HG03039 (cell line): ENCODE data around the gene CPXM2.

Source experiments
- ATAC-seq: cut with Tn5 transposase; IDR thresholded peaks from one replicate; pipeline ENCODE4 v1.9.1; 2021; ENCODE audit warnings: mild to moderate bottlenecking, moderate library complexity; ENCODE audit not compliant: unreplicated experiment

CPXM2 gene

DNA sequence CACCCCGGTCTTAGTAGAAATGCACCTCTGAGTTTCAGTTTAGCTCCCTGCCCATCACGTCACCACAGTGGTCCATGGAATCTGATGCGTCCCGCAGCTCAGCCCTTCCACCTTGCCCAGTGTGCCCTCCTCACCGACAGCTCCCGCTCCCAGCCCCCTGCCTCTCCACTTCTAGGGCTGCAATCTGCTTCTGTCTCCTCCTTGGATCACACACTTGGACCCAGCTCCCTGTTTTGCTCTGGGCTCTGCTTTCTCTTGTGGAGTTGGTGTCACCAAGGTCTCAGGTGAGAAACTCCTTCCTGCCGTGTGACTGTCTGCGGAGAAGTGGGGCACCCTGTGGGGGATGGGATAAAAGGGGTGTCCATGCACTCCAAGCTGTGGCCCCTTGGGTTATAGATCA is 187.5 kb downstream of the CPXM2 start:
- ATAC-seq, result no peak

DNA sequence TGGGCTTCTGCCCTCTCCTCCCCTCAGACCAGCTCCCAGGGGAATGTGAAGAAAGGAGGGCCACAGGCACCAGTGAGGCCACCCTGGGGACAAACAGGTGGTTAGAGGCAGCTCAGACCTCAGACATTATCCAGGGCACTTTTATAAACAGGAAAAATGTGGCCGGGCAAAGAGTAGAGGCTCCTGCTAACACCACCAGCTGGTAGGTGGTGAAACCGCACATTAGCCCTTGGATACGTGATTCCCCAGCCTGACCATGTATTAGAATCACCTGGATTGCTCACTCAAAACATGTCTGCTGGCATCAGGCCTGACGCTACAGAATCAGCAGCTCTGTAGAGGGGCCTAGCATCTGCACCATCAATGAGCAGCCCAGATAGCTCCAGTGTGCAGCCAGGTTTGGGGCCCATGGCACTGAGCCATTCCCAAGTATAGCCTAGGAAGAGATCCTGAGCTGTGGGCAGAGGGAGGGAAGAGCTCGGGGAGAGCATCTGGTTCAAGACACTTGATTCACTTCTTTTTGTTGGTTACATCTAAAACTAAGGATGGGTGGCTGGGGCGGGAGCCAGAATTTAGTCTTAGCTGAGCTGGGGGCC is 188.3 kb downstream of the CPXM2 start:
- ATAC-seq, result no peak
